BLaER1 treated with 17β-estradiol and CSF1 and Interleukin-3, amounts not matched to agents 10 nM and 100 nM (cell line): Measurements from ENCODE around the gene HOXB7.
A peak's percentile ranks its signal among the peaks of the same experiment; 100 is the strongest.

Experiments used
- H3K27ac ChIP-seq, 11 experiments: shearing (Covaris generic); formaldehyde crosslinking; 2 replicates each; pipeline ENCODE4 v1.8.1; 2022
- H3K27me3 ChIP-seq, 11 experiments: shearing (Covaris generic); formaldehyde crosslinking; 2 replicates each; pipeline ENCODE4 v1.8.1; 2022
- H3K36me3 ChIP-seq, 11 experiments: shearing (Covaris generic); formaldehyde crosslinking; 2 replicates each; pipeline ENCODE4 v1.8.1; 2022
- H3K4me1 ChIP-seq, 10 experiments: shearing (Covaris generic); formaldehyde crosslinking; 2 replicates each; pipeline ENCODE4 v1.8.1; 2022
- H3K4me2 ChIP-seq, 11 experiments: shearing (Covaris generic); formaldehyde crosslinking; 2 replicates each; pipeline ENCODE4 v1.8.1; 2022
- H3K4me3 ChIP-seq, 10 experiments: shearing (Covaris generic); formaldehyde crosslinking; 2 replicates each; pipeline ENCODE4 v1.8.1; 2022
- H3K9ac ChIP-seq, 11 experiments: shearing (Covaris generic); formaldehyde crosslinking; 2 replicates each; pipeline ENCODE4 v1.8.1; 2022
- H3K9me3 ChIP-seq, 11 experiments: shearing (Covaris generic); formaldehyde crosslinking; replicated peaks in 1 of 11; 2 replicates each; pipeline ENCODE4 v1.8.1; 2022
- H4K20me1 ChIP-seq, 11 experiments: shearing (Covaris generic); formaldehyde crosslinking; 2 replicates each; pipeline ENCODE4 v1.8.1; 2022
- Cebpa-rat ChIP-seq, 11 experiments: shearing (Covaris generic); IDR thresholded peaks; 2 replicates each; pipeline ENCODE4 v1.8.1; 2022

HOXB7 gene

GRCh38 chr17:48613862-48614694, 3.3 kb upstream of the HOXB7 start:
- Histone ChIP-seq H3K27ac (no peak overlapping the region), H3K4me3 (no peak overlapping the region), H4K20me1 (peaks cover 0 to 92% (median 79%) of the 10 kb centered on the region in 11 experiments; a peak in 19 of 22 replicates), H3K4me2 (no peak overlapping the region), H3K27me3 (peaks cover 100% of the 10 kb centered on the region in 11 experiments), H3K9me3 (peaks cover 0 to 9% (median 5%) of the 10 kb centered on the region in 11 experiments; a peak in 9 of 22 replicates), H3K36me3 (no peaks in the 10 kb centered on the region), H3K4me1 (peaks cover 0 to 13% (median 4%) of the 10 kb centered on the region in 10 experiments; a peak in 7 of 20 replicates), H3K9ac (no peak overlapping the region)
- TF ChIP-seq Cebpa-rat (IDR thresholded peaks at IDR 0.05): no peak

GRCh38 chr17:48612854-48613691, 2.3 kb upstream of the HOXB7 start:
- Histone ChIP-seq H3K4me1 (peaks cover 0 to 13% (median 4%) of the 10 kb centered on the region in 10 experiments; a peak in 7 of 20 replicates), H3K4me3 (peak overlapping the region in 2 of 10 experiments; percentile 25 to 36; a peak in 3 of 20 replicates), H3K27ac (no peak overlapping the region), H3K36me3 (no peaks in the 10 kb centered on the region), H3K9me3 (peaks cover 0 to 9% (median 5%) of the 10 kb centered on the region in 11 experiments; a peak in 9 of 22 replicates), H3K27me3 (peaks cover 100% of the 10 kb centered on the region in 11 experiments), H3K9ac (no peak overlapping the region), H3K4me2 (peak overlapping the region in 3 of 11 experiments; percentile 35 to 67 (median 62); a peak in 5 of 22 replicates), H4K20me1 (peaks cover 0 to 92% (median 82%) of the 10 kb centered on the region in 11 experiments; a peak in 19 of 22 replicates)
- TF ChIP-seq Cebpa-rat (IDR thresholded peaks at IDR 0.05): no peak

- H3K4me2 ChIP-seq: peak overlapping the region in 2 of 11 experiments; percentile 62 to 67; a peak in 4 of 22 replicates
- no peak overlapping the region for H3K27ac ChIP-seq
Observed at GRCh38 chr17:48612456-48612853, 1.6 kb upstream of the HOXB7 start.

GRCh38 chr17:48611681-48612455, 1.1 kb upstream of the HOXB7 start:
- H3K4me3 ChIP-seq: no peak overlapping the region
- no peak for TF ChIP-seq Cebpa-rat (IDR thresholded peaks at IDR 0.05)
- no peaks in the 10 kb centered on the region for H3K36me3 ChIP-seq
- H3K9me3 ChIP-seq: peaks cover 0 to 9% (median 5%) of the 10 kb centered on the region in 11 experiments; a peak in 9 of 22 replicates
- peak overlapping the region in 4 of 11 experiments; percentile 8 to 67 (median 26); a peak in 5 of 22 replicates for H3K4me2 ChIP-seq
- H3K9ac ChIP-seq: no peak overlapping the region
- peaks cover 0 to 13% (median 4%) of the 10 kb centered on the region in 10 experiments; a peak in 7 of 20 replicates for H3K4me1 ChIP-seq
- peaks cover 100% of the 10 kb centered on the region in 11 experiments for H3K27me3 ChIP-seq
- peaks cover 0 to 92% (median 76%) of the 10 kb centered on the region in 11 experiments; a peak in 19 of 22 replicates for H4K20me1 ChIP-seq
- H3K27ac ChIP-seq: no peak overlapping the region

More at GRCh38 chr17:48612456-48612853, 1.6 kb upstream of the HOXB7 start:
- Histone ChIP-seq H3K4me1 (peaks cover 0 to 13% (median 4%) of the 10 kb centered on the region in 10 experiments; a peak in 7 of 20 replicates), H3K27me3 (peaks cover 100% of the 10 kb centered on the region in 11 experiments), H3K4me3 (peak overlapping the region in 2 of 10 experiments; percentile 25 to 36; a peak in 3 of 20 replicates), H3K9me3 (peaks cover 0 to 9% (median 5%) of the 10 kb centered on the region in 11 experiments; a peak in 9 of 22 replicates), H3K36me3 (no peaks in the 10 kb centered on the region), H3K9ac (no peak overlapping the region), H4K20me1 (peaks cover 0 to 92% (median 78%) of the 10 kb centered on the region in 11 experiments; a peak in 19 of 22 replicates)
- no peak for TF ChIP-seq Cebpa-rat (IDR thresholded peaks at IDR 0.05)

GRCh38 chr17:48611213-48611612, 396 bp upstream of the HOXB7 start:
- Histone ChIP-seq H3K27me3 (peaks cover 100% of the 10 kb centered on the region in 11 experiments), H3K4me2 (no peak overlapping the region), H3K27ac (no peak overlapping the region)

GRCh38 chr17:48609759-48610281, 997 bp downstream of the HOXB7 start:
- no peak overlapping the region for H3K27ac ChIP-seq
- peaks cover 0 to 13% (median 4%) of the 10 kb centered on the region in 10 experiments; a peak in 7 of 20 replicates for H3K4me1 ChIP-seq
- H3K4me2 ChIP-seq: no peak overlapping the region
- H3K36me3 ChIP-seq: no peaks in the 10 kb centered on the region
- TF ChIP-seq Cebpa-rat (IDR thresholded peaks at IDR 0.05): no peak
- H3K27me3 ChIP-seq: peaks cover 100% of the 10 kb centered on the region in 11 experiments
- H3K4me3 ChIP-seq: no peak overlapping the region
- peaks cover 0 to 9% (median 5%) of the 10 kb centered on the region in 11 experiments; a peak in 9 of 22 replicates for H3K9me3 ChIP-seq
- H4K20me1 ChIP-seq: peaks cover 0 to 92% (median 81%) of the 10 kb centered on the region in 11 experiments; a peak in 19 of 22 replicates
- H3K9ac ChIP-seq: no peak overlapping the region

More at GRCh38 chr17:48611213-48611612, 396 bp upstream of the HOXB7 start:
- no peak for TF ChIP-seq Cebpa-rat (IDR thresholded peaks at IDR 0.05)
- H4K20me1 ChIP-seq: peaks cover 0 to 92% (median 76%) of the 10 kb centered on the region in 11 experiments; a peak in 19 of 22 replicates
- peaks cover 0 to 9% (median 5%) of the 10 kb centered on the region in 11 experiments; a peak in 9 of 22 replicates for H3K9me3 ChIP-seq
- no peak overlapping the region for H3K9ac ChIP-seq
- H3K4me3 ChIP-seq: no peak overlapping the region
- no peaks in the 10 kb centered on the region for H3K36me3 ChIP-seq
- peaks cover 0 to 13% (median 4%) of the 10 kb centered on the region in 10 experiments; a peak in 7 of 20 replicates for H3K4me1 ChIP-seq

GRCh38 chr17:48609033-48609432, 1.8 kb downstream of the HOXB7 start:
- no peak for TF ChIP-seq Cebpa-rat (IDR thresholded peaks at IDR 0.05)
- H3K27ac ChIP-seq: no peak overlapping the region

More at GRCh38 chr17:48609033-48609432, 1.8 kb downstream of the HOXB7 start:
- H3K36me3 ChIP-seq: no peaks in the 10 kb centered on the region
- no peak overlapping the region for H3K4me2 ChIP-seq
- no peak overlapping the region for H3K4me3 ChIP-seq
- H3K27me3 ChIP-seq: peaks cover 100% of the 10 kb centered on the region in 11 experiments
- peaks cover 0 to 95% (median 84%) of the 10 kb centered on the region in 11 experiments; a peak in 19 of 22 replicates for H4K20me1 ChIP-seq
- H3K9me3 ChIP-seq: peaks cover 0 to 9% (median 5%) of the 10 kb centered on the region in 11 experiments; a peak in 9 of 22 replicates
- H3K9ac ChIP-seq: no peak overlapping the region
- peaks cover 0 to 13% (median 4%) of the 10 kb centered on the region in 10 experiments; a peak in 7 of 20 replicates for H3K4me1 ChIP-seq
